Stimulated activated CD4-positive, alpha-beta T cell treated with anti-CD3 and anti-CD28 coated beads, Interleukin-1b, Interleukin-23, amount 100 ng/mL, for 1 hour (primary cell): ENCODE data around the gene ZP1.

Source experiments
- DNase-seq, 2 donors: peaks; one replicate each; pipeline ENCODE4 v3.0.0-alpha.2; 2020; ENCODE audit warnings: low read depth in 2 of 2

ZP1 gene

DNA sequence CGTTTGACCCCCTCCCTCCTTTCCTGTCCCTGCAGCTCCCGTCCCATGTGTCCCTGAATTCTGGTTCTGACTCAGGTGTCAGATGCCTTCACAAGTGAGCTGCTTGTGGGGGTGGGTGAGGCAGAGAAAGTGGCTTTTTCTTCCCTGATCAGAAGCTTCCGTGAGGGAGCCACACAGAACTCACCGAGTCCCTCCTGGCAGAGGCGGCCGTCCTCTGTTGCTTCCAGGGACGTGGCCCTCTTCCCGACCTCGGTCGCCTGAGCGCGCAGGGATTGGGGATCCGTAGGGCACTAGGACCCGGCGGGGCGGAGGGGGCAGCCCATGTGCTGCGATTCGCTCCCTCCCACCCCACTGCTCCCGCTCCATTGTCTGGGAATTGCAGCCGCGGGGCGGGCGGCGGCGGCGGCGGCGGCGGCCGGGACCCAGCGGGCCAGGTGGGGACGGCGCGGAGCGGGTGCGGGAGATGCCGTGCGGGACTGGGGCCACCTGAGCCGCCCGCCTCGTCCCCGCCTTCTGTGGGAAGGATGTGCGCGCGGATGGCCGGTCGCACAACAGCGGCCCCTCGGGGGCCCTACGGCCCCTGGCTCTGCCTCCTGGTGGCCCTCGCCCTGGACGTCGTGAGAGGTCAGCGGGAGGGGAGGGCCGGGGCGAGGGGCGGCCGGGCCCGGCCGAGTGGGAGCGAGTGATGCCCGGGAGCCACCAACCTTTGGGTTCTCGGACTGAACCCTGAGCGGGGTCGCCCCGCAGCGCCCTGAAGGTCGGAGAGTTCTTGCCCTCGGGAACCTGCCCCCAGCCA lies 57.0 kb downstream of the ZP1 start, which contains the start of gene TMEM132A:
Gene TMEM132A, plus strand, starts transcription at position 351 of the 796 bp plus-strand sequence. Its CDS starts 174 bp downstream, at position 525.
- DNase-seq, result no peak
